HepG2 (cell line): ENCODE measurements around the gene SPDYE6. TPM values are rescaled to one million over a fixed set of nuclear protein-coding genes. Genes with fewer than 3 reads are reported as not detected.

Experiments used
- ATAC-seq: fragments of 200-7000 bp; cut with Tn5 transposase; 3 replicates; pipeline ENCODE4 v1.9.1; 2020; ENCODE audit warnings: mild to moderate bottlenecking, moderate library complexity
- BruUV-seq: library from RNA; stranded (reverse); fragments of 400-500 nt; replicated peaks from 2 replicates; lab custom pipeline; 2021; lab: Mats Ljungman, UMichigan
- CTCF ChIA-PET: fragments of 300-600 bp; formaldehyde crosslinking; extraction: SDS; loops from one replicate; lab custom pipeline; 2021; ENCODE audit warnings: low total read pairs, inconsistent platforms, low intra/inter-chr PET ratio; lab: Yijun Ruan, JAX
- POLR2A ChIA-PET: fragments of 350-600 bp; sonication (Branson Sonifier 250); formaldehyde crosslinking; loops from one replicate; lab custom pipeline; 2020; ENCODE audit warnings: antibody characterized with exemption, inconsistent platforms; lab: Yijun Ruan, JAX
- DNase-seq: peaks from one replicate; pipeline ENCODE4 v3.0.0-alpha.2; 2015; ENCODE audit warnings: low spot score
- FAIRE-seq: peaks from 3 replicates; lab custom pipeline; 2011; peaks lifted over from hg19 to GRCh38; lab: Jason Lieb, UNC
- H2AFZ ChIP-seq: one replicate; pipeline ENCODE4 v1.6.1; 2011; ENCODE audit warnings: low read length, inconsistent platforms
- H3K27ac ChIP-seq: fragments of 300-600 bp; 3 replicates; pipeline ENCODE4 v1.8.0; 2011; ENCODE audit warnings: mixed run types, mild to moderate bottlenecking, mixed read lengths, low read length, inconsistent platforms; ENCODE audit not compliant: insufficient read depth; ENCODE audit errors: extremely low read length
- H3K27me3 ChIP-seq, 2 experiments: fragments of 200-600 bp in 1 of 2; 2 replicates in 1 of 2; 3 replicates in 1 of 2; pipeline versions ENCODE4 v1.6.0 to v1.8.0; 2011; ENCODE audit warnings: low read length in 2 of 2, mild to moderate bottlenecking in 2 of 2, moderate library complexity in 2 of 2, inconsistent platforms in 1 of 2; ENCODE audit not compliant: insufficient read depth in 2 of 2, control insufficient read depth in 1 of 2
- H3K36me3 ChIP-seq, 2 experiments: fragments of 200-600 bp in 1 of 2; replicated peaks in 1 of 2; 2 replicates in 1 of 2; 3 replicates in 1 of 2; pipeline versions ENCODE4 v1.5.1 to v1.8.0; 2011; ENCODE audit warnings: low read length in 2 of 2, inconsistent platforms in 1 of 2; ENCODE audit not compliant: insufficient read depth in 2 of 2, control insufficient read depth in 1 of 2
- H3K4me1 ChIP-seq: 2 replicates; pipeline ENCODE4 v1.5.1; 2012; ENCODE audit warnings: low read length, inconsistent platforms; ENCODE audit not compliant: insufficient read depth
- H3K4me2 ChIP-seq: 2 replicates; pipeline ENCODE4 v1.6.0; 2011; ENCODE audit warnings: low read depth, low read length, inconsistent platforms
- H3K4me3 ChIP-seq, 3 experiments: fragments of 200-600 bp in 1 of 3; sonication (generic), shearing (Covaris generic) in 1 of 3; replicated peaks in 1 of 3; 2 replicates each; pipeline ENCODE4 v1.5.1; 2011 to 2016; ENCODE audit warnings: low read length in 3 of 3, inconsistent platforms in 2 of 3, low read depth in 2 of 3, mild to moderate bottlenecking in 2 of 3, control low read depth in 1 of 3, mixed read lengths in 1 of 3; ENCODE audit not compliant: insufficient read depth in 1 of 3
- H3K79me2 ChIP-seq: one replicate; pipeline ENCODE4 v1.6.1; 2011; ENCODE audit warnings: low read length, inconsistent platforms; ENCODE audit not compliant: insufficient read depth
- H3K9ac ChIP-seq: 2 replicates; pipeline ENCODE4 v1.6.0; 2011; ENCODE audit warnings: mild to moderate bottlenecking, low read depth, low read length, inconsistent platforms; ENCODE audit not compliant: insufficient read depth
- H3K9me3 ChIP-seq: 2 replicates; pipeline ENCODE4 v1.5.1; 2012; ENCODE audit warnings: mild to moderate bottlenecking, low read length
- H4K20me1 ChIP-seq: 2 replicates; pipeline ENCODE4 v1.6.0; 2011; ENCODE audit warnings: inconsistent platforms, mild to moderate bottlenecking, low read length, moderate library complexity; ENCODE audit not compliant: insufficient read depth
- ERF ChIP-seq: IDR thresholded peaks from 2 replicates; pipeline ENCODE4 v1.6.1; 2018; ENCODE audit warnings: missing biosample characterization, missing genetic modification reagents
- PHB2 ChIP-seq: fragments of 450-650 bp; IDR thresholded peaks from 2 replicates; pipeline ENCODE4 v1.6.1; 2018; ENCODE audit not compliant: partially characterized antibody
- REXO4 ChIP-seq: sonication (generic); formaldehyde crosslinking; IDR thresholded peaks from 2 replicates; pipeline ENCODE4 v1.8.0; 2022; ENCODE audit warnings: missing genetic modification reagents, mild to moderate bottlenecking, borderline replicate concordance
- SOX6 ChIP-seq, 2 experiments: fragments of 450-650 bp in 1 of 2; sonication (generic) in 1 of 2; formaldehyde crosslinking in 1 of 2; IDR thresholded peaks; 2 replicates each; pipeline versions ENCODE4 v1.4.0 to v1.6.1; 2017 to 2020; ENCODE audit warnings: antibody characterized with exemption in 1 of 2, mild to moderate bottlenecking in 1 of 2, missing genetic modification reagents in 1 of 2
- ZBTB25 ChIP-seq: IDR thresholded peaks from 2 replicates; pipeline ENCODE4 v1.6.1; 2018; ENCODE audit warnings: missing genetic modification reagents
- ZBTB7A ChIP-seq: sonication (generic); formaldehyde crosslinking; IDR thresholded peaks from 2 replicates; pipeline ENCODE4 v1.8.0; 2022; ENCODE audit warnings: mild to moderate bottlenecking, missing genetic modification reagents
- ZKSCAN5 ChIP-seq: sonication (generic); formaldehyde crosslinking; IDR thresholded peaks from 2 replicates; pipeline ENCODE4 v1.5.1; 2020; ENCODE audit warnings: mild to moderate bottlenecking, missing genetic modification reagents
- ZNF142 ChIP-seq: sonication (generic); formaldehyde crosslinking; IDR thresholded peaks from 2 replicates; pipeline ENCODE4 v1.4.0; 2020; ENCODE audit warnings: missing genetic modification reagents
- ZNF274 ChIP-seq: sonication (generic); formaldehyde crosslinking; IDR thresholded peaks from 2 replicates; pipeline ENCODE4 v1.5.1; 2020; ENCODE audit warnings: mild to moderate bottlenecking, missing genetic modification reagents
- ZNF503 ChIP-seq: sonication (generic); formaldehyde crosslinking; IDR thresholded peaks from 2 replicates; pipeline ENCODE4 v1.4.0; 2020; ENCODE audit warnings: missing genetic modification reagents
- ZNF784 ChIP-seq: sonication (generic); formaldehyde crosslinking; IDR thresholded peaks from 2 replicates; pipeline ENCODE4 v1.5.1; 2020; ENCODE audit warnings: missing genetic modification reagents, mild to moderate bottlenecking, borderline replicate concordance
- WGBS: methylation state at CpG from one replicate; pipeline ENCODE4 v1.1.6; 2017; ENCODE audit warnings: low lambda C conversion rate; 5-methylcytosine and 5-hydroxymethylcytosine counted together
- in situ Hi-C: cut with HindIII; loops from 2 replicates; pipeline ENCODE4 v1.10.0; 2017; ENCODE audit warnings: low pct_unique_long_range_greater_than_20kb; ENCODE audit not compliant: extremely low pct_ligation_motif_present
- intact Hi-C: fragments of 100-400 bp; cut with micrococcal nuclease; formaldehyde crosslinking; loops from one replicate; pipeline ENCODE4 v1.10.0; 2022; ENCODE audit not compliant: unreplicated experiment
- polyA plus RNA-seq, 8 experiments: library from polyadenylated mRNA; depleted of rRNA in 3 of 8; stranded (reverse) in 7 of 8; unstranded in 1 of 8; fragments of >200 nt; fragmentation: Illumina TruSeq in 4 of 8; extraction: Trizol in 4 of 8; gene quantifications; 2 replicates each; pipeline versions ENCODE4 v1.2.1 to v1.2.3, GENCODE V29; 2011 to 2016; ENCODE audit warnings: low read depth in 4 of 8, missing spikeins in 1 of 8, mixed read lengths in 1 of 8; ENCODE audit not compliant: insufficient read depth in 1 of 8
- total RNA-seq, 5 experiments: library from RNA; depleted of rRNA; stranded (reverse); fragments of >200 nt; fragmentation: Illumina TruSeq; extraction: Trizol; gene quantifications; 2 replicates each; pipeline ENCODE4 v1.2.3, GENCODE V29; 2016; ENCODE audit warnings: low read depth in 1 of 5

The SPDYE6 gene
- total and polyA plus RNA-seq, 2 of the 13 experiments (the other 11 are each of a cell fraction or from before 2014, with no cell fraction given), result 0.07 TPM; not detected in 1

- intact Hi-C loops (no loop called here), in situ Hi-C loops (no loop called here)
- no peaks in the 10 kb centered on the region for H3K9me3 ChIP-seq
- POLR2A ChIA-PET, result interaction anchor here (0.6 to 1.7 kb wide), 4 partner anchors 10 to 1144 kb away, joined by 3 to 6 read pairs (median 3); no protein-coding TSS in a partner anchor
- H2AFZ ChIP-seq, result no peak within 1 kb of the TSS
- H3K9ac ChIP-seq, result peak within 1 kb of the TSS; percentile 83
- H3K27me3 ChIP-seq, result no peaks in the 10 kb centered on the region
- DNase-seq (peak; percentile 81), ATAC-seq (peak; percentile 92), FAIRE-seq (peak; percentile 43)
- H4K20me1 ChIP-seq, result 0 out of 2 replicates have a peak, but pooled peaks cover under 1% of the 10 kb centered on the region
- peaks cover 17% of the 10 kb centered on the region for H3K4me1 ChIP-seq
- H3K27ac ChIP-seq, result peak within 1 kb of the TSS; percentile 54
- 8% methylated on average over 29 of the region's 59 CpGs for WGBS
- peak within 1 kb of the TSS; percentile 63 to 90 (median 87) for H3K4me3 ChIP-seq
- CTCF ChIA-PET, result no interaction called here
- peaks cover 6 to 32% of the 10 kb centered on the region in 2 experiments; a peak in 3 of 5 replicates for H3K36me3 ChIP-seq
- BruUV-seq, result no TSS peak
- H3K79me2 ChIP-seq, result peaks cover 9% of the 10 kb centered on the region
- H3K4me2 ChIP-seq, result peak within 1 kb of the TSS; percentile 88
- TF ChIP-seq ERF (CRISPR knock-in tag) (0 out of 2 replicates have a peak, but pooled peaks have one; percentile 19), ZBTB25 (CRISPR knock-in tag) (peak; percentile 29; the same call in 1 of the 2 replicates), ZNF142 (CRISPR knock-in tag) (no peak), ZNF503 (CRISPR knock-in tag) (no peak), ZNF784 (CRISPR knock-in tag) (0 out of 2 replicates have a peak, but pooled peaks have one; percentile 40), REXO4 (no peak), SOX6 (IDR thresholded peaks at IDR 0.05) (no peak), SOX6 (CRISPR knock-in tag; IDR thresholded peaks at IDR 0.05) (peak; percentile 56; the same call in 1 of the 2 replicates), PHB2 (no peak), ZKSCAN5 (CRISPR knock-in tag) (no peak), ZNF274 (CRISPR knock-in tag) (peak; percentile 34; the same call in 1 of the 2 replicates), ZBTB7A (CRISPR knock-in tag) (no peak)
These were observed 39.8 kb upstream of the SPDYE6 start, which contains the start of gene PRKRIP1 for GRCh38 chr7:102395873-102396709. Gene PRKRIP1 (plus strand): TSS chr7:102396363. CDS start chr7:102396412, 49 bp downstream.
